ENCODE data around the gene CHMP4B. TPM values are rescaled to one million over a fixed set of nuclear protein-coding genes. Genes with fewer than 3 reads are reported as not detected.

The CHMP4B gene
- polyA plus RNA-seq, 2 of the 4 experiments (the other 2 are of a cell fraction), result 81.3 to 104 TPM

DNA sequence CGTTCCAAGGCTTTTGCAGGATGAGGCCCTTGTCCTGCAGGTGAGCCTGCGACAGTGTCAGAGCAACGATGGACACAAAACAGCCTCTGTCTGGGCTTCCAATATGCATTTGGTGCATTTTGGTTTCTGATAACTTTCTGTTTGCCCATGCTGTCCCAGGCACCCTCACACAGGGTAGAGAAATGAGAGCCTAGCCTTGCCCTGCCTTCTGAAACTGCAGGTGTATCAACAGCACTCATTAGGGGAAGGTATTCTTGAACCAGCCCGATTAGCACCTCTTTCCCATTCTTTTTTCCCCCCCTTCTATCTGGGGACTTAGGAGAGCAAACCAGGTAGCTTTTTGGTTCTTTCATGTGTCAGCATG, 30.3 kb downstream of the CHMP4B start (continued):
- TF ChIP-seq, protein P1, sequence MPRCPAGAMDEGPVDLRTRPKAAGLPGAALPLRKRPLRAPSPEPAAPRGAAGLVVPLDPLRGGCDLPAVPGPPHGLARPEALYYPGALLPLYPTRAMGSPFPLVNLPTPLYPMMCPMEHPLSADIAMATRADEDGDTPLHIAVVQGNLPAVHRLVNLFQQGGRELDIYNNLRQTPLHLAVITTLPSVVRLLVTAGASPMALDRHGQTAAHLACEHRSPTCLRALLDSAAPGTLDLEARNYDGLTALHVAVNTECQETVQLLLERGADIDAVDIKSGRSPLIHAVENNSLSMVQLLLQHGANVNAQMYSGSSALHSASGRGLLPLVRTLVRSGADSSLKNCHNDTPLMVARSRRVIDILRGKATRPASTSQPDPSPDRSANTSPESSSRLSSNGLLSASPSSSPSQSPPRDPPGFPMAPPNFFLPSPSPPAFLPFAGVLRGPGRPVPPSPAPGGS (IDR thresholded peaks at IDR 0.05), result no peak

DNA sequence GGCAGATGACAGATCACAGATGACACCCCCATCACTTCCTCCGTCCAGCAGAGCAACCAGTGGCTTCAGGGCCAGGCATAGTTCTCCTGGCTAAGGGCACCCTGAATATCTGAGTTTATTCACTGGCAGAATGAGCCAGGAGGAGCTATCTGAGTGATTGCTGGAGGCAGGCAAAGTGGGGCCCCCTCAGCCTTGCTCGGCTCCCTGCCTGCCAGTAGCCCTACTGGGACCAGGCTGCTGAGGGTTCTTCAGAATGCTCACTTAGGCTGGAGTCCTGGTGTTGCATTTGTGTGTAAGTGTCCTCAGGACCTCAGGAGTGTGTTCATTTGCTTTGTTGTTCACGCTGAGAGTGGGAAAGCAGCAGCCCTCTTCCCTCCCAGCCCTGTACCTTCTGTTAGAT, 31.2 kb downstream of the CHMP4B start:
- CTCF ChIA-PET, result interaction anchor here (0.6 to 1.6 kb wide), 3 partner anchors 15 to 227 kb away, joined by 3 to 5 read pairs (median 4); no protein-coding TSS in a partner anchor
- 82% methylated on average over 3 of the region's 3 CpGs for WGBS (ENCODE audit: missing lambda C conversion rate)
- Histone ChIP-seq H3K4me2 (no peak overlapping the region), H3K27ac (no peak overlapping the region), H3K4me3 (no peak overlapping the region), H3K4me1 (peaks cover 9% of the 10 kb centered on the region; the same call in 1 of the 3 replicates), H3K9me3 (no peaks in the 10 kb centered on the region)
- FAIRE-seq (no peak), DNase-seq (ENCODE audit: low read depth in 1 of 2, low spot score in 1 of 2) (no peak), ATAC-seq (no peak)
- TF ChIP-seq TFCP2L1 (CRISPR knock-in tag; IDR thresholded peaks at IDR 0.05) (no peak), RCOR1 (IDR thresholded peaks at IDR 0.05; ENCODE audit: low read depth, low read length) (no peak), RARB (CRISPR knock-in tag; IDR thresholded peaks at IDR 0.05) (no peak), FOSL2 (IDR thresholded peaks at IDR 0.05) (no peak), FOSL2 (CRISPR knock-in tag; IDR thresholded peaks at IDR 0.05) (no peak), TP53 (CRISPR knock-in tag; IDR thresholded peaks at IDR 0.05) (no peak), MAZ (IDR thresholded peaks at IDR 0.05; ENCODE audit: borderline replicate concordance, low read depth, low read length) (no peak), CBX2 (IDR thresholded peaks at IDR 0.05; ENCODE audit: borderline replicate concordance, low read depth) (no peak), EHMT2 (IDR thresholded peaks at IDR 0.05; ENCODE audit: low read depth) (no peak), SREBF2 (IDR thresholded peaks at IDR 0.05) (no peak), GATA3 (IDR thresholded peaks at IDR 0.05; ENCODE audit: borderline replicate concordance) (no peak), JUN (IDR thresholded peaks at IDR 0.05) (no peak), POLR2AphosphoS2 (conservative IDR thresholded peaks at IDR 0.05; ENCODE audit: low read length) (no peak), RAD21 (conservative IDR thresholded peaks at IDR 0.05 in 1 of 2, IDR thresholded peaks at IDR 0.05 in 1 of 2) (no peak), SMC3 (IDR thresholded peaks at IDR 0.05) (no peak), BHLHE40 (IDR thresholded peaks at IDR 0.05; ENCODE audit: low read depth, low read length) (no peak), CHD2 (IDR thresholded peaks at IDR 0.05; ENCODE audit: low read length, partially characterized antibody) (no peak)
- TF ChIP-seq, protein P2, sequence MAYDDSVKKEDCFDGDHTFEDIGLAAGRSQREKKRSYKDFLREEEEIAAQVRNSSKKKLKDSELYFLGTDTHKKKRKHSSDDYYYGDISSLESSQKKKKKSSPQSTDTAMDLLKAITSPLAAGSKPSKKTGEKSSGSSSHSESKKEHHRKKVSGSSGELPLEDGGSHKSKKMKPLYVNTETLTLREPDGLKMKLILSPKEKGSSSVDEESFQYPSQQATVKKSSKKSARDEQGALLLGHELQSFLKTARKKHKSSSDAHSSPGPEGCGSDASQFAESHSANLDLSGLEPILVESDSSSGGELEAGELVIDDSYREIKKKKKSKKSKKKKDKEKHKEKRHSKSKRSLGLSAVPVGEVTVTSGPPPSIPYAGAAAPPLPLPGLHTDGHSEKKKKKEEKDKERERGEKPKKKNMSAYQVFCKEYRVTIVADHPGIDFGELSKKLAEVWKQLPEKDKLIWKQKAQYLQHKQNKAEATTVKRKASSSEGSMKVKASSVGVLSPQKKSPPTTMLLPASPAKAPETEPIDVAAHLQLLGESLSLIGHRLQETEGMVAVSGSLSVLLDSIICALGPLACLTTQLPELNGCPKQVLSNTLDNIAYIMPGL (CRISPR knock-in tag; IDR thresholded peaks at IDR 0.05; ENCODE audit: borderline replicate concordance), result no peak
- TF ChIP-seq, protein P1 (IDR thresholded peaks at IDR 0.05), result no peak
- TF ChIP-seq, protein P3, sequence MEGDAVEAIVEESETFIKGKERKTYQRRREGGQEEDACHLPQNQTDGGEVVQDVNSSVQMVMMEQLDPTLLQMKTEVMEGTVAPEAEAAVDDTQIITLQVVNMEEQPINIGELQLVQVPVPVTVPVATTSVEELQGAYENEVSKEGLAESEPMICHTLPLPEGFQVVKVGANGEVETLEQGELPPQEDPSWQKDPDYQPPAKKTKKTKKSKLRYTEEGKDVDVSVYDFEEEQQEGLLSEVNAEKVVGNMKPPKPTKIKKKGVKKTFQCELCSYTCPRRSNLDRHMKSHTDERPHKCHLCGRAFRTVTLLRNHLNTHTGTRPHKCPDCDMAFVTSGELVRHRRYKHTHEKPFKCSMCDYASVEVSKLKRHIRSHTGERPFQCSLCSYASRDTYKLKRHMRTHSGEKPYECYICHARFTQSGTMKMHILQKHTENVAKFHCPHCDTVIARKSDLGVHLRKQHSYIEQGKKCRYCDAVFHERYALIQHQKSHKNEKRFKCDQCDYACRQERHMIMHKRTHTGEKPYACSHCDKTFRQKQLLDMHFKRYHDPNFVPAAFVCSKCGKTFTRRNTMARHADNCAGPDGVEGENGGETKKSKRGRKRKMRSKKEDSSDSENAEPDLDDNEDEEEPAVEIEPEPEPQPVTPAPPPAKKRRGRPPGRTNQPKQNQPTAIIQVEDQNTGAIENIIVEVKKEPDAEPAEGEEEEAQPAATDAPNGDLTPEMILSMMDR (IDR thresholded peaks at IDR 0.05), result no peak
- TF ChIP-seq, protein P4, sequence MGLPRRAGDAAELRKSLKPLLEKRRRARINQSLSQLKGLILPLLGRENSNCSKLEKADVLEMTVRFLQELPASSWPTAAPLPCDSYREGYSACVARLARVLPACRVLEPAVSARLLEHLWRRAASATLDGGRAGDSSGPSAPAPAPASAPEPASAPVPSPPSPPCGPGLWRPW (IDR thresholded peaks at IDR 0.05), result no peak
- POLR2A ChIA-PET, result no interaction called here
